Measurements from ENCODE around the gene ANTXR1.

The ANTXR1 gene

DNA sequence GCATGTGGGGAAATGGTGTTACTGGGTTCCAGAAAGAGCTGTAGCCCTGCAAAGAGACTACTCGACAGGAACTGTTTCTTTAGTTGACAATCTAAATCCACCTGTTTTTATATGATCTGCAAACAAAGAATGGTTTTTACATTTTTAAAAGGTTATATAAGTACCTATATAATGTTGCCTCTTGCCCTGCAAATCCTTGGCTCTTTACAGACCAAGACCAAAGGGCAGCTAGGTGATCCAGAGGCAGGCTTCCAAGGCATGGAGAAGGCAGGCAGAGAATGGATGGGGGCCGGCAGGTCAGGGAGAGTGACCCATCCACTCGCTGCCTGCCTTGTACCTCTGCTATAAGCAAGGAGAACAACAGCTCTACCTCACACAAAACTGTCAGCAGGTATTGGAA, 173.6 kb downstream of the ANTXR1 start:
- DNase-seq: no peak

DNA sequence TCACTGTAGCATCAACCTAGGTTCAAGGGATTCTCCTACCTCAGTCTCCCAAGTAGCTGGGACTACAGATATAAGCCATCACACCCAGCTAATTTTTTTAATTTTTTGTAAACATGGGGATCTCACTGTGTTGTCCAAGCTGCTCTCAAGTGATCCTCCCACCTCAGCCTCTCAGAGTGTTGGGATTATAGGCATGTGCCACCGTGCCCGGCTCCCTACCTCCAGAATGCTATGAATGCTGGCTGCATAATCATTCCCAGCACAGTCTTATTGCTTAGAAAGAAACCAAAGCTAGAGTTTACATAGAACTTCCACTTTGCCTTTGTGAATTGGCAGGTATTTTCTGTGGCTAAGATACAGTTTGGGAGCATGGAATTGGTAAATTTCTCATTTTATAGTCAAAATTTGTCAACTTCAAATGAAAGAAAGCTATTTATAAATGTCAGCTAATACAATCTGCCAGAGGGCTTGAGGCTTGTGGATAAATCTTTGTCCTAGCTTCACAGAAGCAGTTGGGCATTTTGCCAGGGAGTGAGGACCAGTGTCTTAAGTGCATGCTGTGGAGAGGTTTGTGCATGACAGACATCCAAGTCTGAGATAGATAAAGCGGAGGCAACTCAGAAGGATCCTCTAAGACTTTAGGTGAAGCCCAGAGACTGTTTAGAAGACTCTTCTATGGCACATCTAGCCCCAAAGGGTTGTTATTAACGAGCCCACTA, 175.4 kb downstream of the ANTXR1 start:
- no peak for DNase-seq

DNA sequence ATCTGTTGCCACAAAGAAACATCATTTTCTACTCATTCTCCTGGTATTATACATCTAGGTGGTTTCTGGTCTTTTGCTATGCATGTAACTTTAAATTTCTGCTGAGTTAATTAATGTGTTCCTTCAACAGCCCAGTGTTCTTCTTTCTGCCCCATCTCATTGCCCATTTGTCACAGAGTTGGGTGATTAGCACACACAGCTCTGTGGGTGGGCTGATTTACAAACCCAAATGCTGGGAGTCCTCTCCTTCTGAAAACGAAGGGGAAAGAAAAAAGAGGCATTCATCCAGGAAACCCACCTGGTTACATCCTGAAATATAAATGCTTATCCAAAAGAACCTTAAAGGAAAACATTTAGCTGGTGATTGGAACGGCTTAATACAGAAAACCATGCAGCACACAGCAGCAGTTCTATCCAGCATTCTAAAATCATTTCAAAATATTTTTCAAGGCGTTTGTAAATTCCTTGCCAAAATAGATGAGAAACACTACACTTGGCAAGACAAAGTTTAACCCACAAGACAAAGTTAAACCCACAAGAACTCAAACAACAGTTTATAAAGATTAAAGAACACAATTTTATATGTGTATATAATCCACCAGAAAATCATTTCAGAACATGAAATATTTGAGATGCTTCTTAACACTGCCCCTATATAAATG, 177.9 kb downstream of the ANTXR1 start:
- no peak for DNase-seq

DNA sequence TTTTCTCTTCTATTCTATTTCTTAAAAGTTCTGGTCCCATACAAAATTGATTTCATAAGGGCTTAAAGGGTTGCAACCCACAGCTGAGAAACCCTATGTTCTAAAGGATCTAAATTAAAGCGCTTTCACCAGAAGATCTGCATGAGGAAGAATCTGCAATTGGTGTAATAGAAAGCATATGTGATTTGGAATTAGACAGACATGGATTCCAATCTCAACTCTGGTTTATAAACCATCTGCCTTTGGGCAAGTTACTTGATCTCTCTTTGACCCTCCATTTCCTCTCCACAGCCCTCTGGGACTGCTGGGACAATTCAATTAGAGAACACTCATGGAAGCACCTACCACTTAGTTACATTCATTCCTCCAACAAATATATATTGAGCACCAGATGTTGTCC, 178.7 kb downstream of the ANTXR1 start:
- no peak for DNase-seq

DNA sequence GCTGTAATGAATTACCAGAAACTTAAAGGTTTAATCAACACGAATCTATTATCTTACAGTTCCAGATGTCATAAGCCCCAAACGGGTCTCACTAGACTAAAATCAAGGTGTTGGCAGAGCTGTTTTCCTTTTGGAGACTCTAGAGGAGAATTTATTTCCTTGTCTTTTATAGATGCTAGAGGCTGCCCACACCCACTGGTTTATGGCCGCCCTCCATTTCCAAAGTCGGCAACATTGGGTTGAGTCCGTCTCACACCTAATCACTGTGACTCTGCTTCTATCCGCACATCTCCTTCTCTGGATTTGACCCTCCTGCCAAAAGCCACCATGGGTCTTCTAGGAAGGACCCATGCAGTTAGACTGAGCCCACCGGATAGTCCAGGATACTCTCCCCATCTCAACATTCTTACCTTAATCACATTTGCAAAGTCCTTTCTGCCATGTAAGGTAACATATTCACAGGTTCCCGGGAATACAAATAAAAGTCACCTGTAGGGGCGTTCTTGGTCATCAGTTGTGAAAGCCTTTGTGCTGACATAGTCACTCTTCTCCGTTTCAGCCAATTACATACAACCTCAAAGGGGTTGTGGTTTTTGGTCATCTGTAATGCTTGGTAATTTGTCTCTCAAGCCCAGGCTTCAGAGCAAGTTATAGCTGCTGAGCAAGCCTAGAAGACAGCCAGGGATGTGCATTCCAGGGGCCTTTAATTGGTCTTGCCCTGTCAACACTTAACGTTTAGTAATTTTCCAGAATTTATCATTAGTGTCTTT, 179.4 kb downstream of the ANTXR1 start:
- DNase-seq: no peak

DNA sequence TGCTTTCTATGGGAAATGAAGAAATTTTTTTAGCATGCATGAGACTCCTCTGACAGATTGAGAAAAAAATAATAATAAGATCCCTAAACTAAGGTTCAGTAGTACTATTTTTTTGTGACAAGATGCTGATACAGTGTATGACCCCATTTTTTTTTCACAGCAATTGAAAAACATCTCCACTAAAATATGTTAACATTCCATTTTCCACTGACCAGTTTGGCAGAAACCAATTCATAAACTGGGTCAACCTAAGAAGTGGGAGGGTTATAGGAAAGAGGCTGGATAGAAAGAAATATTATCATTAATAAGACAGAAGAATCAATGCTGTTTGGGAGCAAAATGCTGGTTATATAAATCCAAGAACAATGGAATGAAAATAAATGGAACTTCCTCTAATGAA, 182.7 kb downstream of the ANTXR1 start:
- no peak for DNase-seq

DNA sequence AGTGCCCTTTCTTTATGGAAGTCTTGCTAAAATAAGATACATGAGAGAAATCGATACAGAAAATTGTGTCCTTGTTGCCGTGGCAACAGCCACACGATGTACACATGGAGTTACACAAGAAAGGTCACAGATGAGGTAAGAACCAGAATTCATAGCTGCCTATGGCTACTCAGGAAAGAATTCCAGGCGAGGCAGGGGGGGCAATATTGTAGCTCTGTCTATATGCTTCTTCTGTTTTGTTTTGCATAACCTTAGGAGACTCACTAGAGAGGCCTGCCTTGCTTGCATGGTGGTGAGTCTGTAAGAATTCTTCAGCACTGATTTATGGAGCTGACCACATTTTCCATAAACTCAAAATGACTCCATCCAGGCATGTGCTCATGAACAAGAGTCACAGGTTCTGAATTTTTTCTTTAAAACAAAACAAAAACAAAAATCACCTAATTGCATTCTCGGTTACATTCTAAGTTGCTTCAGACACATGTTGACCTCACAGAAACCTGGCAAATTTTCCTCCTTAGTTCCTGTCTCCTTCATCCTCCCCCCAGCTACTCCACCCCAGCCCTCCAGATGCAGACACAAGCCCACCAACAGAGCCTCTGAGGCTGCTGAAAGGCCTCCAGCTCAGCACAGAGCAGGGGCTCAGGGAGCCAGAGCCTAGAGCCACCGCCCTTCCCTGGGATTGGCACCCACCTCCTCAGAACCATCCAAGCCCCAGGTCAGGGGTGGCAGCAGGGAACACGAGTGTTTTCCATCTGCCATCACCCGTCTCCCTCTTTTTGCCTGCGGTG, 183.5 kb downstream of the ANTXR1 start:
- no peak for DNase-seq

DNA sequence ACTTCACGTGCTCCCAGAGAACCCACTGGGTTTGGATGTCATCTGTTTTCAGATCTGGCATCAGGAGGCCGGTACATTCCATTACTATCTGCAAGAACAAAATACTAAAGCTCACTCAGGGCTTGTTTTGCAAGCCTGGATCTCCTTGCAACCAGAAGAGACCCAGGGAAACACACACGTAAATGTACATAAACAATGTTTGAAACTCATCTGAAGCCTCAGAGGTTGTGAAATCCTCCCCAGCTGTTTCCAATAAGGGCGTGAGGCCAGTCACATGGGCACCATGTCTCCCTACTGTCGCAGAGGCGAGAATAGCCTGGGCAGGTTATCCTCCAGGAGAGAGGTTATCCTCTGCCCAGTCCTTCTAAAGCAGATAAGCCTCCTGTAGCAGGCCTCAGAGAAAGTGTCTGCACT, 187.1 kb downstream of the ANTXR1 start:
- no peak for DNase-seq

DNA sequence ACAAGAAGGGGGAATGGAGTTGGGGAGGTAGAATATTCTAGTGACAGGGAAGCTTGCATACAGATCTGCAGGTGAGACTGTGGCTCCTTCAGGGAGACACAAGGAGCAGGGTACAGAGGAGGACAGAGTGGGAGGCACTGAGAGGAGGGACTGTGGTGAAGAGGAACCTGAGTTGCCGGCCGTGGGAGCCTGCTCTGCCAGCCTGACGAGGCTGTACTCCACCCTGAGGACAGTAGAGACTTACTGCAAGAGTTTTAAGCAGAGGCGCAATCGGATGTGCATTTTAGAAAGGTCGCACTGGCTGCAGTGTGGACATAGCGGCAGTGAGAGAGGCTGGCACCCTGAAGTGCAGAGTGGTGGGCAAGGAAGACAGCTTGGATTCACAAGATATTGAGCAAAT, 188.3 kb downstream of the ANTXR1 start:
- DNase-seq: no peak

DNA sequence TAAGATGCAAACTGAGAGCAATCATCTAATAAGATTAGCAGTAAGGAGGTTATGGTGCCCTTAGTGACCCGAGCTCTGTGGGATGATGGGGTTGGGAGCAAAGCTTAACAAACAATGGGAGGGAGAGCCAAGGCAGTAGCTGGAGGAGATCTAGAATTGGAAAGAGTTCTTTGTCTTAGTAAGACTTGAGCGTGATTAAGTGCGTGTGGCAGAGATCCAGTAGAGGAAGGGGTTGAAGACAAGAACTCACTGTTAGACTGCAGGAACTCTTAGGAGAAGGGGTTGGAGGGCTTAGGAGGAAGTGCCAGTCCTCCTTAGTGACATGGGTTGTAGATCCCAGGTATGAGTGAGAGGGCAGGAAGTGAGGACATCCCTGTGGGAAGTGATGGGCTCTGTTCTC, 189.3 kb downstream of the ANTXR1 start:
- DNase-seq: no peak

DNA sequence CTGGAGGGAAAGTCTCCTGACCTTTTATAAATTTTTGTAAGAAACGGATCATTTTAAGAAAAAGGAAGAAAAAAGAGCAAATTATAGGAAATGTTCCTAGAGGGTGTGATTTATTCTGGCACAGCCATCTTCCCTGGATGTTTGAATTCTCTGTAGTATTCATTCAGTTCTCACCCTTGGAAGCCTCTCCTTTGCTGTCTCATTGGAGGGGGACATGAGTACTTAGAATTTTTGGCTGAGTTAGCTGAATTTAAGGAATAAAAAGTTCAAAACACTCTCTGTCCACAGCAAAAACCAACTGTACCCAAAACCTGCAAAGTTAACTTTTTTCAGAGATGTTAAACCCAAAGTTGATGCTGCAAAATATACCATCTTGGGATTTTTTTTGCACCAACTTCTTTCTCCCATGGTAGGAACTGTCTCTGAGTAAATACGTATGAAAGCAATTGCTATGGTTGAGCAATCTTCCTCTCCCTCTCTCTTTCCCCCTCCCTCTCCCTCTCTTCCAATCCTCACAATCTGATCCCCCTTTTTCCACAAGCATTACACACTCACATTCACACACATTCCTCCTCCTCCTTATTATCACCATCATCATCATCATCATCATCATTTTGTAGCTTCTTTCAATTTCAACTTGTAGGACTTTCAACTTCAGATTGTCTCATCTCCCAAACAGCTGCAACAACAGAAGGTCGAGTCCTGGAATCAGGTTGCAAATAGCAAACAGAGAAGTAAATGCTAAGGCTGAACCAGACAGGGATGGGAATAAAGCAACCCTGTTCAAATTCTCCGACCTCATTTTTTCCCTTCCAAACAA, 190.4 kb downstream of the ANTXR1 start:
- no peak for DNase-seq

DNA sequence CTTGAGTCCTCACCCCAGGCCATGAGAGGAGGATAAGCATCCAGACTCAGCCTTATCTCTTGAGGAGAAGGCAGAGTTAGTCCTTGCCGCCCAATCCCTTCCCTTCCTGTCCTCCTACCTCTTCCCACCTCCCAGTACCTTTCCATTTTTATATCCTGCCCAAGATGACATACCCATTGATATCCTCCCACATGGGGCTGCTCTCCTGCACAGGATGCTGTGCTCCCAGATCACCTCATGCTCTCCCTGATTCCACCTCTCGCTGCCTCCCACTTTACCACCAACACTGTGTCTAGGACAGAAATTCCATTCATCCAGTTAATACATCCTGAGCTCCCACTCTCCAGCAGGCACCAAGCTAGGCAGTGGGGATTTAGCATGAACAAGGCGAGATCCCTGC, 191.7 kb downstream of the ANTXR1 start:
- no peak for DNase-seq

DNA sequence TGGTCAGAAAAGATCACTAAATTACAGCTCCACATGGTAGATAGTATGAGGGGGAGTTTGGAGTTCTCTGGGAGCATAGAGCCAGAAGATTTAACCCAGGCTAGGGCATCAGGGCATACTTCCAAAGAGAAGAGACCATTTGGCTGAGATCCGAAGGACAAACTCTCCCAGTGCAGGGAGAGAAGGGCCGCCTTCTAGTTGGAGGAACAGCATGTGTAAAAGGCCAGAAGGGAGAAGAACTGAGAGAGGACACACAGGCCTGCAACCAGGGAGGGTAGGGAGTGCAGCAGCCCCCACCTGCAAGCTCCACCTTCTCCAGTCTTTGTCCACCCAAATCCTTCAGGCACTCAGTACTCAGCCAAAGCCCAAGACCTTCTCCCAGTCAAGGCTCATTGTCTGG, 192.1 kb downstream of the ANTXR1 start:
- no peak for DNase-seq

DNA sequence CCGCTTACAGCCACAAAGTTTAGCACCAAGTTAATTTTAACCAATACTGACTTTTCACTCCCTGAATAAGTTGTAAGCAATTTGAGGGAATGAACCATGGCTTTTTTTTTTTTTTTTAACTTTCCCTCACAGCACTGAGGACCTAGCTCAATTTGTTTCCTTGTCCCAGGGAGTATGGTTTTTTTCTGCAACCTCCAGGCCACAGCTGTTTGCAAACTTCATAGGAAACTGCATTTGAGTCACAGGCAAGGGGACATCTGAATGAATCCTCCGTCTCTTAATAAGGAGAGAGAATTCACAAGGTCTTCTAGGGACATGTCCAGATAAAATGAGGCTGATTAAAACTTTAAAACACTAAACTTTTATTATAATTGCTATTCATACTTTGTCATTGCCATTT, 192.5 kb downstream of the ANTXR1 start:
- DNase-seq: no peak

DNA sequence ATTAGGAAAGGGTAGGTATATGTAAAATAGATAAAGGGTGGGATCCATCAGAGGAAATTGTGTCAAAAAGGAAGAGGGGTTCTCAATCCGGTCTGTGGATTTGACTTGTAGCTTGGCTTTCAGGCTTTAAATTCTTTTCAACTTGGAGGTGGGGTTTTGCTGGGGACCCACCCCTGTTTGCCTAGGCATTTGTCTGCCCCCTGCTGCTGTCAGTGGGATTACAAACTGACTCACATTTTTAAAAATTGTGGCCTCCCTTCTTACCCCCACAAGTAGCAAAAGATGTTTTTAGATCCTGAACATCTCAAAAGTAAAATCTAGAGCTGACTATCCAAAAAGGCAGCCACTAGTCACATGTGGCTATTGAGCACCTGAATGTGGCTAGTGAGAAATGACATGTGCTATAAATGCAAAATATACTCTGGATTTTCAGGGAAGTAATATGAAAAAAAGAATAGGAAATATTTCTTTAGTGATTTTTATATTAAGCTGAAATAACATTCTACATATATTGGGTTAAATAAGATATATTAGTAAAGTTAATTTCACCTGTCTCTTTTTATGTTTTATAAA, 195.1 kb downstream of the ANTXR1 start:
- DNase-seq: no peak

DNA sequence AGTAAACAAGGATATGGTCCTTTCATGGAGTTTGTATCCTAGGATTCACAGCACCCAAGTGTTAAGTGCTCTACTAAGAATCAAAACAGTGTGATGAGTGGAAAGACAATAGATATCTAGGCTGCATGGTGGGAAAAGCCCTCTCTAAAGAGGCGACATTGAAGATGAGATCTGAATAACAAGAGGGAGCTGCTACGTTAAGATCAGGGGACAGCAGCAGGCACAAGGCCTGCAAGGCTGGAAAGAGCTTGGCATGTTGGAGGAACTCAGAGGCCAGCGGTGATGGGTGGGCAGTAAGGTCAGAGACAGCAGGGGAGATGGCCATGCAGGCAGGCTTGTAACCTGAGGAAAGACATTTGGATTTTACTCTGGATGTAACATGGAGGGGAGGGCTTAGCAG, 196.5 kb downstream of the ANTXR1 start:
- no peak for DNase-seq

DNA sequence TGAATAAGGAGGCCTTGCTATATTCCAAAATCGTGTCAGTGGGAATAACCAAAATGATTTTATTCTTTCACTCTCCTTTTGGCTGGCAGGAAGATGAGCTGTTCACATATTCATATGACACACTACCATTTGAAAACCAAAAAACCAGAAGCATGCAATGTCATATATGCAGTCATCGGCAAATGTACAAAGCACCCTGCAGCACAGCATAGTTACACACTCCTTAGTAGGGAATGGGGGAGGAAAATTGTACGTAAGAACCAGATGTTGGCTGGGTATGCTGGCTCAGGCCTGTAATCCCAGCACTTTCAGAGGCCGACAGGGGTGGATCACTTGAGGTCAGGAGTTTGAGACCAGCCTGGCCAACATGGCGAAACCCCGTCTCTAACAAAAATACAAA, 197.4 kb downstream of the ANTXR1 start:
- no peak for DNase-seq

DNA sequence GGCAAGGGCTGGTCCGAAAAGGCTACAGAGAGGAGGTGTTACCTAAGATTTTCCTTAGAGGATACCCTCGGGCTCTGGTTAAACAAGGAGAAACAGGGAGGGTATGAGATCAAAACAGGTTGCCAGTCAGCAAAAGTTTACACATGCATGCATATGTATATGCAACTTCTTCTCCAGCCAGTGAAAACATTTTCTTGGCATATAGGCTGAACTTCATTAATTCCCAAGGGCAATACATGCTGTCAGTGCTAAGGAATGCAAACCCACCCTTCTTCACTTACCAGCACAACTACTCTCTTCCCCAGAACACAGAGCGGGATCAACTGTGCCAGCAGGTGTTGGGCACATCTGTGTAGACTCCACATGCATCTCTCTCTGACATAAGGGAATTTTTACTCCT, 198.1 kb downstream of the ANTXR1 start:
- no peak for DNase-seq

DNA sequence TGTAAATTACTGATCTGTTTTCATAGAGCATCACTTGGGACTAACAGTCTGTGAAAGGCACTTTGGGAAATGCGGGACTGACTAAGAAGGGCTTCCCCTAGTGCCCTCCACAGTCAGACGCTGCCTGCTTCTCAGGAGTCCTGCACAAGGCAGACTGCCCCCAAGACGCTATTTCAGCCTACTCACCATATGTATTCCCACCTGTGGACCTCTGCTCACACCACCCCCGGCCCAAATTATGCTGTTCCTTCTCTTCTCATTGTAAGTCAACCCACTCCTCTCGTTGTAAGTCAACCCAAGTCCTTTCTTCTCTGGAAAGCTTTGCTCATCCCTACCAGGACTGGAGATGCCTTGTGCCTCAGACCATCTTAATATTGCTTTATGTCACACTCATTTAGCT, 198.7 kb downstream of the ANTXR1 start:
- DNase-seq: no peak

DNA sequence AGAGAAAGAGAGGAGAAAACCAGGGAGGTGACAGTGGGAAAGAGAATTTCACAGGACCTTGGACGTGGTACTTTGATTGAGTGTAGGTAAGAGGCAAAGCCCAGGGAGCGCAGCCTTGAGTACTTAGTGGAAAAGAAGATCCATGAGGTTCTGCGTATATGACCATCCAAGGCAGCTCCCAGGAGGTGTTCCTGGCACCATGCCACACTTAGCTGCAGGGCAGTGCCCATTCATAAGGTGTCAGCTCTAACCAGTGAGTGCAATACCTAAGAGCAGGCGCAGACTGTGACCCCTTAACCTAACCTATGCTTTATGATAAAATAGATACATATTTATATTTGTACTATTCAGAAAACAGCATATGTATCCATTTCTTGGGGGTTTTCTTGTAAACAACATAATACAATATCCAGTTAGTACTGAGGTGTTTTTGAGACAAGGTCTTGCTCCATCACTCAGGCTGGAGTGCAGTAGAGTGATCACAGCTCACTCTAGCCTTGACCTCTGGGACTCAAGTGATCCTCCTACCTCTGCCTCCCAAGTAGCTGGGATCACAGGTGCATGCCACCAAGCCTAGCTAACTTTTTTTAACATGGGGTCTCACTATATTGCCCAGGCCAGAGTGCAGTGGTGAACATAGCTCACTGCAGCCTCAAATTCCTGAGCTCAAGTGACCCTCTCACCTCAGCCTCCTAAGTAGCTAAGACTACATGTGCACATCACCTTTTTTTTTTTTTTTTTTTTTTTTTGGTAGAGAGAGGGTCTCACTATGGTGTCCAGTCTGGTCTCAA, 199.5 kb downstream of the ANTXR1 start:
- no peak for DNase-seq

DNA sequence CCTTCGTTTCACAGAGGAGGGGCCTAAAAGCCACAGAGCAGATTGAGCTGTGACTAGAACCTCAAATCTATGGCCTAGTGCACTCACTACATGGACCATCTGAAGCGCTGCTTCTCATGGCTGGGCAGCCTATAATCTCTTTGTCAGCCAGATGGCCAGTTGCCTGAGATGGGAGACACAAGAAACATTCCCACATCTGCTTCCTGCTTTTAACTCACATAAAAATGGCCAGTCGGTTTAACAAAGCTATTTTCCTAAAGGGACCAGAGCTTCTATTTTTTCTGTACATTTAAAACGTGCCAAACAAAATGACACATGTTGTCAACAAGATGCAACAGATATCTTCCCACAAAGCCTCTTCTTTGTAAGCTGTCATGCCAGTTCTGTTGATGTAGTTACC, 200.2 kb downstream of the ANTXR1 start:
- DNase-seq: no peak
